GM12892 (cell line): Measurements from ENCODE around the gene MYCBPAP.
"Not testable (repeated sequence)": the region's sequence is repeated elsewhere in the genome, so short reads cannot be mapped to it uniquely, and the experiment has no call there.

Experiments
- DNase-seq: peaks from one replicate; pipeline ENCODE4 v3.0.0; 2011; ENCODE audit not compliant: insufficient read length
- FAIRE-seq: peaks from 2 replicates; lab custom pipeline; 2011; peaks lifted over from hg19 to GRCh38; lab: Jason Lieb, UNC
- POLR2A ChIP-seq: IDR thresholded peaks from 2 replicates; pipeline ENCODE4 v1.6.1; 2011; ENCODE audit warnings: low read depth, low read length, control low read depth
- POLR2AphosphoS5 ChIP-seq: IDR thresholded peaks from 2 replicates; pipeline ENCODE4 v1.6.1; 2011; ENCODE audit warnings: low read depth, low read length, control low read depth
- TAF1 ChIP-seq: IDR thresholded peaks from 2 replicates; pipeline ENCODE4 v1.6.1; 2011; ENCODE audit warnings: low read depth, mild to moderate bottlenecking, control low read depth, low read length, borderline replicate concordance

MYCBPAP gene

DNA sequence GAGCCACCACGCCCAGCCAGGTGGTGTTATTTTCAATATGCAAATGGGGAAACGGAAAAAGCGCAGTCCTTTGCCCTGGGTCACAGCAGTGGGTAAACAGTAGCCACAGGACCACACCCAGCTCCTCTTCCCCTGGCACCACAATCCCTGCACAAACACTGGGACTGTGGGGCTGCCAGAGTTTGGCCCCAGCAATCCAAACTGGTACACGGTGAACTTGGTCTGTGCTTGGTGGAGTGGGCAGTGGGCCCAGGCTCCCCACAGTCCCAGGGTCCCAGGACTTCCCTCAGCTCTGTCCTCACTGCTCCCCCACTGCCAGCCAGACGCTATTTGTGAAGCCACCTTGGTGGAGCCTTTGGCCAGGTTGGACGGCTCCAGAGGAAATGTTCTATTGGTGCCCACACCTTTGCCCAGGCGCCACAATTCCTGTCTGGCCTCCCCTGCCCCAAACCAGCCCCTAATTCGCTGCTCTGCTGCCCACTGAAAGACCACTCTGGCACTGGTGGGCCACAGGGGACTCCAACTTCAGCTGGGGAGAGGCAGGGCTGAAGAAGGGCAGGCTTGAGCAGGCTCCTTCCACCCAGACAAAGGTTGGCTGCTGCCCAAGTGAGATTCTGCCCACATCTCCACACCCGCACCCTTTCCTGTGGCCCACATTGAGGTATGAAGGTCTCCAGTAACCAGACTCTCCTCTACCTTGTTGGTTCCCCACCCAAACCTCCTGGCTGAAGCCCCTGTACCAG, 41.7 kb upstream of the MYCBPAP start:
- no peak for FAIRE-seq
- TF ChIP-seq TAF1 (no peak), POLR2A (no peak), POLR2AphosphoS5 (no peak)
- DNase-seq: no peak

DNA sequence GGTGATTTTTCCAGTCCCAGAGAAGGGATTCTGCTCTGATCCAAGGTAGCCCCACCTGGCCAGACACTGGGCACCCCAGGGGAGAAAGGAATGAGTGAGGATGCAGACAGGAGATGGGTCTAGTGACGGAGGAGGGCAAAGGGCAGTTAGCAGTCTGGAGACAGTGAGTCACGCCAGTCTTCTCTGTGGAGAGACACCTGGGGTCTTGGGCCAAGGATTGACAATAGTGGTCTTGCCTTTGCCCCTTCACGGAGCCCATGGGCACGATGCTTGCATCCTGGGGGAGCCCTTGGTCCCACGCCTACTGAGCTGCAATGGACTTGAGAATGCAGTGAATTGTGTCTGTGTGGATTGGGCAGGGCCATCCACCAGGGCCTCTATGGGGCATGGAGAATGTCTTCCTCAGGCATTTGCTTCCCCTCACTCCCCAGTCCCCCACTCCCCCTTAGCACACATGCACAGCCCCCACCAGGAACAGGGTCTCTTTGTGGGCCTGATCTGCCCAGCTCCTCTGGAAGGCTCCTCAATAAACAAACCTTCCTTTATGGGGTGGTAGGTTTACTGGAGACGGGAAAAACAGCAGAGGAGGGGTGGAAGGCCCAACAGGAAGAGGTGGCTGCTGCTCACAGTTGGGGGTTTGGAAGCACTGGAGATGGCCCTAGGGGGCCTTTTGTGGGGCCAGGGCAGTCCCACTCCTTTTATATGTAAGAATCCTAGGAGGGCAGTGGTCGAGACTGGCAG, 41.0 kb upstream of the MYCBPAP start:
- FAIRE-seq: no peak

DNA sequence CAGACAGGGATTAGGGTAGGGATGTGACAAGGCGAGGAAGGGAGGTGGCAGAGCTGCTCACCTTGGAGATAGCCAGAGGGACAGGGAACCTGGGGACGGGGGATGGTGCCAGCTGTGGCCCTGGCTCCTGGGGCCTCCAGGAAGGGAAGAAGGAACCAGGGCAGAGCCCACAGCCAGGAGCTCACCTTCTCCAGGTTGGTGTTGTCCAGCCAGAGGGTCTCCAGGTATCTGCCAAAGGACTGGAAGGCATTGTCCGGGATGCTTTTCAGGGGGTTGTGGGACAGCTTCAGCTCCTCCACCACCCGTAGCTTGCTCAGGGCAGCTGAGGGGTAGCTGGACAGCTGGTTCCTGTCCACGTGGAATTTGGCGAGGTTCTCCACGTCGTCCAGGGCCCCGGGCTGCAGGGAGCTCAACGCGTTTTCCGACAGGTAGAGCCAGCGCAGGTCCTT, 40.4 kb upstream of the MYCBPAP start:
- FAIRE-seq (no peak), DNase-seq (no peak)
- TF ChIP-seq POLR2A: no peak
- TF ChIP-seq TAF1: no peak
- TF ChIP-seq POLR2AphosphoS5: no peak

More for the DNA sequence above, 41.0 kb upstream of the MYCBPAP start:
- TF ChIP-seq TAF1 (no peak), POLR2A (no peak), POLR2AphosphoS5 (no peak)
- DNase-seq: no peak

DNA sequence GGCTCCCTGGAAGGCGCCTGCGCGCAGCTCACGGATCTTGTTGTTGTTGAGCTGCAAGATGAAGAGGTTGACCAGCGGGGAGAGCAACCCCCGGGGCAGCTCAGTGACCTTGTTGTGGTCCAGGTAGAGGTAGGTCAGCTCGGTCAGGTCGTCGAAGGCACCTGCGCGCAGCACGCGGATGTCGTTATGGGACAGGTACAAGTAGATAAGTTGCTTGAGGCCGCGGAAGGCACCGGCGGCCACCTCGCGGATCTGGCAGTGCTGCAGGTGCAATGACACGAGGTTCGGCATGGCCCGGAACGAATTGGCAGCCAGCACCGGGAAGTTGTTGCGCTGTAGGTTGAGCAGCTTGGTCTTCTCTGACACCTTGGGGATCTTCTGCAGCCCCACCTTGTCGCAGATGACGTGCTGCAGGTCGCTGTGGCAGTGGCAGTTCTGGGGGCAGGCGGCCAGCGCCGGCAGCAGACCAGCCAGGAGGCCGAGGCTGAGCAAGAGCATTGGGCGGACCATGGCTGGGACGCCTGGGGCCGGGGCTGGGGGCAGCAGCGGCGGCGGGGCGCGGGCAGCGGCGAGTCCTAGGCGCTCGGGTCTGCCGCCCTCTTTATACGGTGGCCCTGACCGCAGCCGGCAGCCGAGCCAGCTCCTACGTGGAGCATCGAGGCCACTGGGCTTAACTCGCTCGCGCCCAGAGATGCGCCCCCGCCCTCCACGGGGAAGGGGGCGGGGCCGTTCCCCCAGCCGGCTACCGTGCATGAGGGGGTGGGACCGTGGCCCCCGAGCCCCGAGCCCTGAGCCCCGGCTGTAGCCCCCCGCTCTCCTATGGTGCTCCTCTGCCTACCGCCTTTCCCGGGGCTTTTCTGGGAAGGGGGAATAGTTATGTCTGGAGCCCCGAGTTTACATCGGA, 39.7 kb upstream of the MYCBPAP start, which contains the start of gene CHAD:
CHAD (minus strand) TSS at position 577 of the 904 bp plus-strand sequence; CDS start at position 510, 67 bp downstream.
- TF ChIP-seq POLR2AphosphoS5: no peak
- TF ChIP-seq TAF1: no peak
- TF ChIP-seq POLR2A: no peak
- FAIRE-seq: no peak

DNA sequence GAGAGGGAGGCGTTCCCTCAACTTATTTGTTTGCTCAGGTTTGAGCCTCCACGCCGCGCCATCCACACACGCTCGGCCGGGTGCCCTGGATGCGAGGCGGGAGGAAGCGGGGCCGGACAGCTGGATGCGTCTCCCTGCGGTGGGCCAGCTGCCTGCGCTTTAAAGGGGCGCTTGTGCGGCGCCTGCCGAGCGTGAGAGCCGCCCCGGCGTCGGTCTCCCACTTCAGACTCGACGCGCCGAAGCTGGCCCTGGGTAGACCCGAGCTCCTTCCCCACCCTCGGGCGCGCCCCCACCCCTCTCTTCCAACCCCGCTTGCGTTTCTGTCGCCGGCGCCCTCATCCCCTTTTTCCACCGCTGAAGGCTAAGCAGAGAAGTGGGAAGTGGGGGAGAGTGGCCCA, 39.0 kb upstream of the MYCBPAP start:
- FAIRE-seq (no peak), DNase-seq (no peak)
- TF ChIP-seq POLR2AphosphoS5: no peak
- no peak for TF ChIP-seq TAF1
- no peak for TF ChIP-seq POLR2A

More for the DNA sequence above, 39.7 kb upstream of the MYCBPAP start, which contains the start of gene CHAD:
- no peak for DNase-seq

DNA sequence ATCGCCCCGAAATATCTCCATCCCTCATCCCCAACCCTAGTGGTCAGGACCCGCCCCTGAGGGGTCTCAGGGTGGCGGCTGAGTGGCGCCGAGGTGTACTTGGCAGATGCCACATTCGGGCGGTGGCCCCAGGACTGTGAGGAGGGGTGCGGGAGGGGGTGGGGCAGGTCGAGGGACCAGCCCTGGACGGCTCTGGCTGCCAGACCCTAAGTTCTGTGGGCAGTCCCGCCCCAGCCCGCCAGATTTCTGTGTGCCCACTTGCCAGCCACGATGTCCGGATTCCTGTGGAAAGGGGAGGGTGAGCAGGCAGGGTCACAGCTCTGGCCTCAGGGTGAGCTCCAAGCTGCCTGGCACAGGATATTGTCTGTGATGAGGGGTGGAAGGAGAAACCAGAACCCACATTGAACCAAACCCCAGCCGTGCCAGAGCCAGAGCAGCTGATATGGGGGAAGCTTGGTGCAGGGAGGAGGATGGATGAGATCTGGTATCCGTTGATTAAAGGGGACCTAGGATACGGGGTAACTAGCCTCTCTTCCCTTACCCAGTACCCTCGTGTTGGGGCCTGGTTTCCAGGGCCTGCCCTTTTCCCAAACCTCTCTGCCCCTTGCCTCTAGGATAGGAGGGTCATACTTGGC, 38.5 kb upstream of the MYCBPAP start:
- no peak for DNase-seq
- no peak for FAIRE-seq

DNA sequence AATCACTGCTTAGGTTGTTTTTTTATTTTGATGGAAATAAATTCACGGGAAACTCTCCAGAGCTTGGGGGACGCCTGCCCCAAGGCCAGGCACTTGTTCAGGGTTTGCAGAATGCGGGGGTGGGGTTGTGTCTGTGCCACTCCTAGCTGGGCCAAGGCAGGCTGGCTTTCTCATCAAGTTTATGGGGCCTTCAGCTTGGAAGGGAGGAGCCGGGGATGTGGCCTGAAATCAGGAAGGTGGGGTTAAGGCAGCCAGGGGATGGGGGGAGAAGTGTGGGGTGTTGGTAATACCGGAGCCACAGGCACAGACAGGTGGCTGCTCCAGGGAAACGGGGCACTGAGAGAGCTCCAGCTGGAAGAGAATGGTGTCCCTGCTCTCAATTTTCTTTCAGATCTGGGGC, 37.8 kb upstream of the MYCBPAP start:
- no peak for DNase-seq
- TF ChIP-seq TAF1 (no peak), POLR2AphosphoS5 (no peak), POLR2A (no peak)

More for the DNA sequence above, 38.5 kb upstream of the MYCBPAP start:
- TF ChIP-seq POLR2A (no peak), POLR2AphosphoS5 (no peak), TAF1 (no peak)

DNA sequence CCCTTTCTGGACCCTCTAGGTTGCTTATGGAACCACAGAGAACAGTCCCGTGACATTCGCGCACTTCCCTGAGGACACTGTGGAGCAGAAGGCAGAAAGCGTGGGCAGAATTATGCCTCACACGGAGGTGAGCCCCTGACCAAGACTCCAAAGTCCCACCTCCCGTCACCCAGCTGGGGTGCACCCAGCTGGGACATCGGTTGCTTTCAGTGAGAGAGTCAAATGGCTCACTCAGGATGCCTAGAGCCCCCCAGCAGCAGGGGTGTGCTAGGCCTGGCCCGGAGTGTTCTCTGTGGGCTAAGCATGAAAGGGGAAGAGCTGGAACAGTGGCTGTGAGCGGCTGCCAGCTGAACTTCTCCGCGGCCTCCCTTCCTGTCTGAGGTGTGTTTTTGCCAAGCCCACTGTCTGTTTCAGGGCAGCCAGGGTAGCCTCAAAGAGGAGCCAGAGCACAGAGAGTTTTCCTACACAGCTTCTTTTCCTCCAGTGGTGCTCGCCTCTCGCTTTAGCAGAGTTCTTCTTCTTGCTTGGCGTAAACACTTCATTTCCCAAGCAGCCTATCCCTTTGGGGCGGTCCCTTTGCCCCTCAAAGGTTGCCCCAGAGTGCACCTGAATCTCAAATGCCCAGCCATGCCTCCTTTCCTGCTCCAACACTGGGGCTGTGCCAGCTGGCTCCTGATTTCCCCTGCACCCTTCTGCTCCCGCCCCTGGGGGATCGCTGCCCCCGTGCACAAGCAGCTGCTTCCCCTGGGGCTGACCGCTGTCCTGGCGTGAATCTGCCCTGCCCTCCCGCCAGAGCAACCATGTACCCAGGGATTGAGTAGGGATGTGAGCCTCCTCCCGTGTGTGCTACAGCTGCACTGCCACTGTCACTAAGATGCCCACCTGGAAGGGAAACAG, 37.0 kb upstream of the MYCBPAP start:
- TF ChIP-seq TAF1 (no peak), POLR2A (no peak), POLR2AphosphoS5 (no peak)
- FAIRE-seq: no peak
- no peak for DNase-seq

More for the DNA sequence above, 37.8 kb upstream of the MYCBPAP start:
- FAIRE-seq: no peak

DNA sequence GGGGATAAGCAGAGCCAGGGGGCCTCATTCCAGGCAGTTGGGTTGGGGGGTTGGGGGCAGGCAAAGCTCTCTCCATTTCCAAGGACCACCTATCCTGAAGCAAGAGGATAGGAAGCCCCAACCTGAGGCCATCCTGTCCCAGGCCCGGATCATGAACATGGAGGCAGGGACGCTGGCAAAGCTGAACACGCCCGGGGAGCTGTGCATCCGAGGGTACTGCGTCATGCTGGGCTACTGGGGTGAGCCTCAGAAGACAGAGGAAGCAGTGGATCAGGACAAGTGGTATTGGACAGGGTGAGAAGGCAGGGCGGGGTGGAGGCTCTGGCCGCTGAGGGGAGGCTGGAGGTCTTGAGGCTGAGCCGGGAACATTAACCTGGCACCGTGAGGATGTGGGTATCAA, 36.0 kb upstream of the MYCBPAP start:
- TF ChIP-seq POLR2A (no peak), TAF1 (no peak), POLR2AphosphoS5 (no peak)
- no peak for DNase-seq
- FAIRE-seq: no peak

DNA sequence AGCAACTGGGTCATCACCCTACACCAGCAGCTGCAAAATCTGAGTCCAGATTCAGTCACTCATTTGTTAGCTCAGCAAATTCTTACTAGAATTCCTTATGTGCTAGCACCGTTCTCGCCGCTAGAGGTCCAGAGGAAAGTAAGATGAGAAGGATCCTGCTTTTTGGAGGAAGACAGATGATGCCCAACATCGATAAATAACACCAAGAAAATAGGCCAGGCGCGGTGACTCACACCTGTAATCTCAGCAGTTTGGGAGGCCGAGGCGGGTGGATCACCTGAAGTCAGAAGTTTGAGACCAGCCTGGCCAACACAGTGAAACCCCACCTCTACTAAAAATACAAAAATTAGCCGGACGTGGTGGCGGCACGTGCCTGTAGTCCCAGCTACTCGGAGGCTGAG, 35.5 kb upstream of the MYCBPAP start:
- FAIRE-seq, DNase-seq: not testable (repeated sequence)
